A673 (cell line): Measurements from ENCODE around the gene MAN2B2.

Experiments used
- CTCF ChIP-seq: fragments of 300-800, 200-600 bp; sonication (generic); conservative IDR thresholded peaks from 2 replicates; pipeline ENCODE4 v1.5.1; 2017; ENCODE audit warnings: low read depth, mild to moderate bottlenecking, antibody characterized with exemption, low read length, moderate library complexity, mixed read lengths
- EZH2 ChIP-seq: fragments of 200-600 bp; sonication (generic); IDR thresholded peaks from 2 replicates; pipeline ENCODE4 v1.6.1; 2017; ENCODE audit warnings: borderline replicate concordance, low read depth, mild to moderate bottlenecking, mixed read lengths, antibody characterized with exemption, low read length; ENCODE audit not compliant: poor library complexity, severe bottlenecking

DNA sequence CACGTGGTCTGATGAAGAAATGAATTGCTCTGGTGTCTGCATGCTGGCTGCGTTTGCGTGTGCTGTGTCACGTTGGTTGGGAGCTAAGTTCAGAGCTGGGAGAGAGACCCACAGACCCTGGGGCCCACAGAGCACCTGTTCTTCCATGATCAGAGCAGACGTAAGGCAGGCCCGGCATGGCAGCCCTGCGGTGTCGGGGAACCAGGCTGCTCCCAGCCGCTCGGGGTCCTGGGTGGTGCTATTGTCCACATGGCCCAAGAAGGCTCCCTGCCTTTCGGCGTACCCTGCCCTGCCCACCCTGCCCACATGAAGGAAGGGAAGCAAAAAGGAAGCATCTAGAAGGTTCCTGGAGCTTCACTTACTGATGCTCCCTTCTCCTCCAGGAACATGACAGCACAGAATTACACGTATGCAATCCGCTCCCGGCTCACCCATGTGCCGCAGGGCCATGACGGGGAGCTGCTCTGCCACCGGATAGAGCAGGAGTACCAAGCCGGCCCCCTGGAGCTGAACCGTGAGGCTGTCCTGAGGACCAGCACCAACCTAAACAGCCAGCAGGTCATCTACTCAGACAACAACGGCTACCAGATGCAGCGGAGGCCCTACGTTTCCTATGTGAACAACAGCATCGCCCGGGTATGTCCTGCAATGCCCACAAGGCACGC is 34.6 kb downstream of the MAN2B2 start:
- TF ChIP-seq CTCF, result no peak
- no peak for TF ChIP-seq EZH2
